Lower leg skin (tissue), 3 donors: Measurements from ENCODE around the gene PRR13.

ENCODE experiments used
- CTCF ChIP-seq, 3 donors: fragments of 450-650 bp; IDR thresholded peaks; one replicate each; pipeline ENCODE4 v1.5.1; 2016; ENCODE audit warnings: antibody characterized with exemption in 3 of 3, mild to moderate bottlenecking in 3 of 3, moderate library complexity in 2 of 3
- POLR2A ChIP-seq, 2 donors: fragments of 450-650 bp; IDR thresholded peaks; one replicate each; pipeline ENCODE4 v1.6.1; 2016 to 2017; ENCODE audit warnings: antibody characterized with exemption in 2 of 2, mild to moderate bottlenecking in 1 of 2, moderate library complexity in 1 of 2

- no peak for TF ChIP-seq CTCF (IDR thresholded peaks at IDR 0.05)
- TF ChIP-seq POLR2A (IDR thresholded peaks at IDR 0.05): no peak
These were observed 42.4 kb downstream of the PRR13 start for GRCh38 chr12:53483979-53484377.
